ENCODE data around the gene SH3PXD2B. TPM values are rescaled to one million over a fixed set of nuclear protein-coding genes. Genes with fewer than 3 reads are reported as not detected.

SH3PXD2B gene
- total RNA-seq, 1 experiment from 2014 or later: 12.9 TPM

DNA sequence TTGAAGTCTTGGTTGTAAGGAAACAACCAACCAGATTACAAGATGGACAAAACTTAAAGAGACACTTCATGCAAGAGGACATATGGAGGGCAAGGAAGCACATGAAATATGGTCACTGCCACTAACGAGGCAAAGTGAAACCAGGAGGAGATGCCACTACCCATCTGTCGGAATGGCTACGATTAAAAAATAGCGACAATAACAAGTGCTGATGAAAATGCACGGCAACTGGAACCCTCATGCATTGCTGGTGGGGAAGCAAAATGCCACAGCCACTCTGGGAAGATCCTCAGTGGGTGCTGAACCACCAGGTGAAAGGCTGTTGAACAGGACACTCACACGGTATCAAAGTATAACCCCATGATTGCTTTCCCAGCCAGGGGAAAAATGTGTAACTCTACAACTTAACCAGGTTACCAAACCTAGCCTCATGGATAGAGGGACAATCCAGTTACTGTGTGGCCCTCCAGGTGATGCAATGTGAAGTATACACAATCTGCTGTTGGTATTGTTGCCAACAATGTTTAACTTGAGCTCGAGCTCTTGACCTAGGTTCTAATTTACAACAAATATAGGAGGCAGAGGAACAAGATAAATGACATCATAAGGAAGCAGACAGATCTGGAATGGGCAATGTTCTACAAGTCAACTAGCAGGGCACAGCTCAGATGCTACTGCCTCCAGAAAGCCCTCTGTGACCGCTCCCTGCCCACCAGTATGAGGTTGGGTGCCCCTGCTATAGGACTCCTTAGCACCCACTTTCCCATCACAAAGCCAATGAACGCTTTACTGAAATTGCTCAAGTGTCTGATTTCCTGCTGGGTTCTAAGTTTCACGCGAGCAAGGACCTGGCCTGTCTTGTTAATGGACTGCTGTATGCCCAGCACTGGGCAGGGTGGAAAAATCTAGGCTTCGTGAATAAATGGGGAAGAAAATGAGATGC lies 25.8 kb downstream of the SH3PXD2B start:
- Histone ChIP-seq H3K4me1 (0 out of 2 replicates have a peak, but pooled peaks cover 2% of the 10 kb centered on the region), H3K4me3 (ENCODE audit: low read depth, low read length) (no peak overlapping the region), H3K36me3 (ENCODE audit: control insufficient read depth, insufficient read depth, low read length) (no peaks in the 10 kb centered on the region), H3K9me3 (no peaks in the 10 kb centered on the region), H3K27me3 (replicated peaks; ENCODE audit: control insufficient read depth, insufficient read depth, low read length) (no peaks in the 10 kb centered on the region)
- BruUV-seq (replicated peaks): no TSS peak
- H3K36me3 Mint-ChIP-seq (ENCODE audit: insufficient read depth, unreplicated experiment): no peaks in the 10 kb centered on the region
- H3K4me1 Mint-ChIP-seq (ENCODE audit: low read depth, unreplicated experiment): no peaks in the 10 kb centered on the region
- no peaks in the 10 kb centered on the region for H3K27me3 Mint-ChIP-seq (ENCODE audit: insufficient read depth, unreplicated experiment)
- no peak overlapping the region for H3K27ac Mint-ChIP-seq (ENCODE audit: unreplicated experiment)
- intact Hi-C loops (cut with micrococcal nuclease; ENCODE audit: unreplicated experiment): no loop called here
- POLR2A ChIA-PET: no interaction called here
- TF ChIP-seq, protein P1, sequence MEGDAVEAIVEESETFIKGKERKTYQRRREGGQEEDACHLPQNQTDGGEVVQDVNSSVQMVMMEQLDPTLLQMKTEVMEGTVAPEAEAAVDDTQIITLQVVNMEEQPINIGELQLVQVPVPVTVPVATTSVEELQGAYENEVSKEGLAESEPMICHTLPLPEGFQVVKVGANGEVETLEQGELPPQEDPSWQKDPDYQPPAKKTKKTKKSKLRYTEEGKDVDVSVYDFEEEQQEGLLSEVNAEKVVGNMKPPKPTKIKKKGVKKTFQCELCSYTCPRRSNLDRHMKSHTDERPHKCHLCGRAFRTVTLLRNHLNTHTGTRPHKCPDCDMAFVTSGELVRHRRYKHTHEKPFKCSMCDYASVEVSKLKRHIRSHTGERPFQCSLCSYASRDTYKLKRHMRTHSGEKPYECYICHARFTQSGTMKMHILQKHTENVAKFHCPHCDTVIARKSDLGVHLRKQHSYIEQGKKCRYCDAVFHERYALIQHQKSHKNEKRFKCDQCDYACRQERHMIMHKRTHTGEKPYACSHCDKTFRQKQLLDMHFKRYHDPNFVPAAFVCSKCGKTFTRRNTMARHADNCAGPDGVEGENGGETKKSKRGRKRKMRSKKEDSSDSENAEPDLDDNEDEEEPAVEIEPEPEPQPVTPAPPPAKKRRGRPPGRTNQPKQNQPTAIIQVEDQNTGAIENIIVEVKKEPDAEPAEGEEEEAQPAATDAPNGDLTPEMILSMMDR (IDR thresholded peaks at IDR 0.05; ENCODE audit: insufficient read depth in 1 of 2, low read depth in 1 of 2, low read length in 1 of 2, severe bottlenecking in 1 of 2, unreplicated experiment in 1 of 2): no peak
- H3K4me3 Mint-ChIP-seq (ENCODE audit: unreplicated experiment): no peak overlapping the region
- no peak for DNase-seq
- no peaks in the 10 kb centered on the region for H3K9me3 Mint-ChIP-seq (ENCODE audit: unreplicated experiment)
- CTCF ChIA-PET: no interaction called here

- no peak overlapping the region for H3K4me3 Mint-ChIP-seq (ENCODE audit: unreplicated experiment)
- H3K4me1 ChIP-seq: no peaks in the 10 kb centered on the region
- DNase-seq: no peak
- ChIA-PET CTCF (no interaction called here), POLR2A (no interaction called here)
- intact Hi-C loops (cut with micrococcal nuclease; ENCODE audit: unreplicated experiment): no loop called here
- H3K9me3 Mint-ChIP-seq (ENCODE audit: unreplicated experiment): no peaks in the 10 kb centered on the region
- H3K27me3 Mint-ChIP-seq (ENCODE audit: insufficient read depth, unreplicated experiment): no peaks in the 10 kb centered on the region
- no peaks in the 10 kb centered on the region for H3K9me3 ChIP-seq
- no peak overlapping the region for H3K27ac Mint-ChIP-seq (ENCODE audit: unreplicated experiment)
- TF ChIP-seq, protein P1 (IDR thresholded peaks at IDR 0.05; ENCODE audit: insufficient read depth in 1 of 2, low read depth in 1 of 2, low read length in 1 of 2, severe bottlenecking in 1 of 2, unreplicated experiment in 1 of 2): no peak
- H3K4me1 Mint-ChIP-seq (ENCODE audit: low read depth, unreplicated experiment): no peaks in the 10 kb centered on the region
- no peaks in the 10 kb centered on the region for H3K36me3 Mint-ChIP-seq (ENCODE audit: insufficient read depth, unreplicated experiment)
- no peak overlapping the region for H3K4me3 ChIP-seq (ENCODE audit: low read depth, low read length)
- H3K27me3 ChIP-seq (replicated peaks; ENCODE audit: control insufficient read depth, insufficient read depth, low read length): no peaks in the 10 kb centered on the region
- BruUV-seq (replicated peaks): no TSS peak
- H3K36me3 ChIP-seq (ENCODE audit: control insufficient read depth, insufficient read depth, low read length): no peaks in the 10 kb centered on the region
Measured at GRCh38 chr5:172427202-172427601, 27.1 kb downstream of the SH3PXD2B start.

GRCh38 chr5:172426086-172426485 lies 28.2 kb downstream of the SH3PXD2B start:
- Mint-ChIP-seq H3K4me1 (ENCODE audit: low read depth, unreplicated experiment) (no peaks in the 10 kb centered on the region), H3K9me3 (ENCODE audit: unreplicated experiment) (no peaks in the 10 kb centered on the region), H3K27me3 (ENCODE audit: insufficient read depth, unreplicated experiment) (no peaks in the 10 kb centered on the region), H3K27ac (ENCODE audit: unreplicated experiment) (no peak overlapping the region), H3K36me3 (ENCODE audit: insufficient read depth, unreplicated experiment) (no peaks in the 10 kb centered on the region), H3K4me3 (ENCODE audit: unreplicated experiment) (no peak overlapping the region)
- ChIA-PET CTCF (no interaction called here), POLR2A (no interaction called here)
- BruUV-seq (replicated peaks): no TSS peak
- no peaks in the 10 kb centered on the region for H3K27me3 ChIP-seq (replicated peaks; ENCODE audit: control insufficient read depth, insufficient read depth, low read length)
- H3K36me3 ChIP-seq (ENCODE audit: control insufficient read depth, insufficient read depth, low read length): no peaks in the 10 kb centered on the region
- H3K9me3 ChIP-seq: no peaks in the 10 kb centered on the region
- H3K4me3 ChIP-seq (ENCODE audit: low read depth, low read length): no peak overlapping the region
- intact Hi-C loops (cut with micrococcal nuclease; ENCODE audit: unreplicated experiment): no loop called here
- no peak for DNase-seq
- TF ChIP-seq, protein P1 (IDR thresholded peaks at IDR 0.05; ENCODE audit: insufficient read depth in 1 of 2, low read depth in 1 of 2, low read length in 1 of 2, severe bottlenecking in 1 of 2, unreplicated experiment in 1 of 2): no peak
- H3K4me1 ChIP-seq: no peaks in the 10 kb centered on the region
